Measurements from ENCODE around the gene ZNF644.
"Not testable (repeated sequence)": the region's sequence is repeated elsewhere in the genome, so short reads cannot be mapped to it uniquely, and the experiment has no call there.

ZNF644 gene

DNA sequence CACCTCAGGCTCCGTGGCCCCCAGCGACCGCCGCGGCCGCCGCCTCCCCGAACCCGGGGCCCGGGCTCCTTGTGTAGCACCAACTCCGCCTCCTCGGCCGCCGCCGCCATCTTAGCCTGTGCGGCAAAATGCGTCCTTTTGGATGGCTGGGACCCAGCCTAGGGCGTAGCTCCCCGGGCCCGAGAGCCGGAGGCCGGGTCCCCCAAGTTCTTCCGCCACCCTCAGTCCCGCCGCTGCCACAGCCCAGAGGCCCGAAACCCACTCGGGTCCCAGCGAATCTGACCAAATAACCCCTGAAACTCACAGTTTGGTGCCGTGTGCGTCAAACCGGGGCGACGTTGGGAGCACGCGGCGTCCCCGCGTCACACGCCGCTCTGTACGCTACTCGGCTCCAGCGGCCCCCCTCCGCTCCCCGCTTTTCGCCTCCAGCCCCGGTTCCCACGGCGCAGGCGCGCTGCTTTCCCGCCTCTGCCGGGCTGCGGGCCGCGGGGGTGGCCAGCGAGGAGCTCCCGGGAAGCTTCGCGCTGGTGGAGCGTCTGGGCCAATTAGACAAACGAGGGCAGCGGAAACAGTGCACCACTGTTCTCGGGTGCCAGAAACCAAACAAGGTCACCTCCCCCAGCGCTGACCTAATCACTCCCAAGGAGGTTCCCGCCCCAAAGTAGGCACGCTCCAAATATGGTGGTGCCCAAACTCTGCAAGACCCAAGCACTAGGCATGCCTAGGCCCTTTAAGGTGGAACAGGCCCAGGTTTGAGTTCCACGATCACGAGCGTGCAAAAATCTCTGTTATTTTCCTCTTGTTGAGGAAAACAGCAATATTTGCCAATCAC is at the start of gene ZNF644:
Gene ZNF644 (minus strand): TSS at position 350 of the 832 bp plus-strand sequence. CDS start 39,682 bp downstream, outside the sequence.
- peak; percentile 62 for DNase-seq

- DNase-seq = no peak
Measured at GRCh38 chr1:91070298-91070697, 48.5 kb upstream of the ZNF644 start.

DNA sequence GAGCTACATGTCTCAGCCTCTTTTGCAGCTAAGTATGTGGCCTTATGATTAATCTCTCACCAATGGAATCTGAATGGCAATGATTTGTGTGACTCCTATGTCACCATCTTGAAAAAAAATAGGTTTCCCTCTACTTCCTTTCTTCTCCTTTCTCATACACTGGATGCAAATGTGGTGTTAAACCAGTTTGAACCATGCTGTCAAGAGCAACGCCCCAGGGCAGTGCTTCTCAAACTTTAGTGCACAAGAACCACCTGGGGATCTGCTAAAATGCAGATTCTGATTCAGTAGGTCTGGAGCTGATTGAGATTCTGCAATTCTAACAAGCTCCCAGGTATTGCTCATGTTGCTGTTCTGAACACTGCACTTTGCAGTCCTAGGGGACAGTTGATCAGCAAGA is 44.7 kb upstream of the ZNF644 start:
- no peak for DNase-seq

DNA sequence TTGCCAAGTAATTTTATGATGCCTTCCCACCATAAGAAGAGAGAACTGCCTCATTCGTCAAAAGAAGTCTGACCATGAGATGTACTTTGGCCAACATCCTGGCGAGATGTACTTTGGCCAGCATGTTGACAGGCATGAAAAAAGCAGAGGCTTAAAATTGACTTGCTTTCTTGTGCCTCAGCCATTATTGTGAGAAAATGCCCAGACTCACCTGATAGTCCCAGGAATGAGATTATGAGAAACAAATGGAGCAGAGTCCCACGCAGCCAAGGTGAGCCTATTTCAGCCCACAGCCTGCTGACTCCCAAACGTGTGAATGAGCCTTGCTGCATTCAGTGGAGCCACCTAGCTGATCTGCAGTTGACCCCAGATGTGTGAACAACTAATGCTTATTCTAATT is 43.5 kb upstream of the ZNF644 start:
- no peak for DNase-seq

DNA sequence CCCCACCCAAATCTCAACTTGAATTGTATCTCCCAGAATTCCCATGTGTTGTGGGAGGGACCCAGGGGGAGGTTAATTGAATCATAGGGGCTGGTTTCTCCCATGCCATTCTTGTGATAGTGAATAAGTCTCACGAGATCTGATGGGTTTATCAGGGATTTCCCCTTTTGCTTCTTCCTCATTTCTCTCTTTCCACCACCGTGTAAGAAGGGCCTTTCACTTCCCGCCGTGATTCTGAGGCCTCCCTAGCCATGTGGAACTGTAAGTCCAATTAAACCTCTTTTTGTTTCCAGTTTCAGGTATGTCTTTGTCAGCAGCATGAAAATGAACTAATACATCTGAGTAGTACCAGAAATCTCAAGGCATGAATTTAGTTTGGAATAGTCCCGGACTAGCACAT is 41.6 kb upstream of the ZNF644 start:
- DNase-seq = not testable (repeated sequence)

DNA sequence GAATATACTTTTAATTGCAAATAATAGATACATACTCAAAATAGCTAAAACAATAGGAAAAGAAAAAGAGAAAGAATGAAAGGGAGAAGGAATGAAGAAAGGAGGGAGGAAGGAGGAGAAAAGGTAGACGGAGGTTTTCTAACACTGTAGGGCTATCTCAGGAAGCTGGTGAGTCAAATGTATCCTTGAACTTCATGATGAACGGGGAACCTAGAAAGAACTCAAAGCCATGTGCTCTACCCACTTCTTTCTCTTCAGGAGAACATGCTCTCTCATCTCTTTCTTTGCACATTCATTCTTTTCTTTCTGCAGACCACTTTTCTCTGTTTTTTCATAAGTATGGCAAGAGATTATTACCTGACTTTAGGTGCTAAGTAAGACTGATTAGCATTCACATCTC is 37.3 kb upstream of the ZNF644 start:
- DNase-seq = no peak

DNA sequence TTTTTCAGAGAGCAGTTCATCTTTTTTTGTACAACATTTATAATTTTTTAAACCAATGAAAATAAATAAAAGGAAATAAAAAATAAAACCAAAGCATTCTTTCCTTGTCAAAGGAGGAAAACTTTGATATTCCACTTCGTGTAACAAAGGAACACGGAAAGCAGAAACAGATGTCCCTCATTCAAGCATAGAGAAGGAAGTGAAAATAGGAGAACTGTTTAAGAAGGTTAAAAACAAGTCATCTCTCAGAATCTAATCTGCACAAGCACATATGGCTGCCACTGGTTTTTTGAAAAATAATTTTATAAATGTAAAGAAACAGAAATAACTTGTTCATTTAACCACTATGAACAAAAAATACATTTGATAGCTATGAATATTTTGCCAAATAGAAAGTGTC is 35.9 kb upstream of the ZNF644 start:
- DNase-seq = no peak

DNA sequence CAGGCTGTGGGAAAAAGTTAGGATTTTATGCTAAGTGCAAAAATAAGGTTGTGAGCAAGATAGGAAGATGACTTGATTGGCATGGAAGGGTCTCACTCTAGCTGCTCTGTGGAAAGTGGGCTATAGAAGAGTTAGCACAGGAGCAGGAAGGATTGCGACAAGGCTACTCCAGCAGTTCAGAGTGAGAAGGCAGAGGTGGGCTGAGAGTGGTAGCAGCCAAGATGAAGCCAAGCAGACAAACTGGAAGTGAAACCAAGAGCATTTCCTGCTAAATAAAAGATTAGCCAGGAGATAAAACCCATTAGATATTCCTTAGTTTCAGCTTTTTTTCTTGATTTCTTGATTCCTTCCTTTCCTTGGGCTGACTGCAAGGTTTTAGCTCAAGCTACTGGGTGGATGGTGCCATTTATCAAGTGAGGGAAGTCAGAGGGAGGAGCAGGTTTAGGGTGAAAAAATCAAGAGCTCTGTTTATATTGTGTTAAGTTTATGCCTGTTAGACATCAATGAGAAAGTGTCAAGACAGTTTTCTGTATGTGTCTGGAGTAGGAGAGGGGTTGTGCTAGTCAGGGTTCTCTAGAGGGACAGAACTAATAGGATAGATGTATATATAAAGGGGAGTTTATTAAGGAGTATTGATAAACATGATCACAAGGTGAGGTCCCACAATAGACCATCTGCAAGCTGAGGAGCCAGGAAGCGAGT is 33.1 kb upstream of the ZNF644 start:
- no peak for DNase-seq

DNA sequence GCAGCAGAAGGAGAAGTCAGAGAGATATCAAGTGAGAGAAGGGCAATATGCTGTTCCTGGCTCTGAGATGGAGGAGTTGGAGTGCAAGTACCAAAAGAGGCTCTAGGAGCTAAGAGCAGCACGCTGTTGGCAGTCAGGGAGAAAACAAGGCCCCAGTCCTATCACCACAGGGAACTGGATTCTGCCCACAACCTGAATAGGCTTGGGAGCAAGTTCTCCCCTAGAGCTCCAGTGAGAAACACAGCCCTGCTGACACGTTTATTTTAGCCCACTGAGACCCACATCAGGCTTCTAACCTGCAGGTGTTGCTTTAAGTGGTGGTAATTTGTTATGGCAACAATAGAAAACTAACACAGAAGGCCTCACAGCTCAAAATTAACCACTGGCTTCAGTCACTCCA is 31.8 kb upstream of the ZNF644 start:
- no peak for DNase-seq

- not testable (repeated sequence) for DNase-seq
Measured at GRCh38 chr1:91049551-91049950, 27.7 kb upstream of the ZNF644 start.

- DNase-seq = no peak
Measured at GRCh38 chr1:91046766-91047165, 24.9 kb upstream of the ZNF644 start.

DNA sequence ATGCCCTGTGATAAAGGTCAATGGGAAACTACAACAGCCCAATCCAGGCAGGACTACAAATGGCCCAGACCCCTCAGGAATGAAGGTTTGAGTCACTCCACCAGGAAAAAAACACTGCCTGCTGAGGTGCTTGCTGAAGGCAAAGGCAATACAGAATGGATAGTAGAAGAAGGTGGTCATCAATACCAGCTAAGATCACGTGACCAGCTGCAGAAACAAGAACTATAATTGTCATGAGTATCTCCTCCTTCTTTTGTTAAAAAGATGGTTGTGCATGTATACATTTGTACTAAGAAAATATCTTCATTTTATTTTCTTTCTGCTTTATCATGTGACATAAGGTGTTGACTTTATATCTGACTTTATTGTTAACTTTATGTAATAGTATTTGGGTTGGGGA is 23.4 kb upstream of the ZNF644 start:
- DNase-seq = no peak

DNA sequence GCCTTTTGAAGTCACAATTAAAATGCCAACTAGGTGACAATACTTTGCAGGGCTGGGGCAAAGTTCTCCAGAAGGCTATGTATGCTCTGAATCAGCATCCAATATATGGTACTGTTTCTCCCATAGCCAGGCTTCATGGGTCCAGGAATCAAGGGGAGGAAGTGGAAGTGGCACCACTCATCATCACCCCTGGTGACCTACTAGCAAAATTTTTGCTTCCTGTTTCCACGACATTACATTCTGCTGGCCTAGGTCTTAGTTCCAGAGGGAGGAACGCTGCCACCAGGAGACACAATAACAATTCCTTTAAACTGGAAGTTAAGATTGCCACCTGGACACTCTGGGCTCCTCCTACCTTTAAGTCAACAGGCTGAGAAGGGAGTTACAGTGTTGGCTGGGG is 22.9 kb upstream of the ZNF644 start:
- not testable (repeated sequence) for DNase-seq

DNA sequence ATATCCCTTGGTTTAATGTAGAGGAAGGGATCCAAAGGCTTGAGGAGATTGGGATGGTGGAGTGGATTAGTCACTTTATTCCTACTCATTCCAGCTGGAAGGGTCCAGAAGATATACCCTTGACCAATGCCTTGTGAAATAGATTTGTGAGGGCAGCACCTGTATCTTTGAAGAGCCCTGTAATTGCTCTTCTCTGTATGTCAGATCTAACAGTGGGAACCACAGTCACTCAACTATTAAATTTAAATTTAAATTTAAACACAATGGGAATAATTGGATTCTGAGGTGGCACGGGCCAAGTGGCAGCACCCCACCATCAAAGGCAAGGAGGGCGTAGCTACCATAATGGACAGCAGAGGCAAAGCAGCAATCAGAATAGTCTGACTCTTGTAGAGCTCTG is 20.5 kb upstream of the ZNF644 start:
- not testable (repeated sequence) for DNase-seq

DNA sequence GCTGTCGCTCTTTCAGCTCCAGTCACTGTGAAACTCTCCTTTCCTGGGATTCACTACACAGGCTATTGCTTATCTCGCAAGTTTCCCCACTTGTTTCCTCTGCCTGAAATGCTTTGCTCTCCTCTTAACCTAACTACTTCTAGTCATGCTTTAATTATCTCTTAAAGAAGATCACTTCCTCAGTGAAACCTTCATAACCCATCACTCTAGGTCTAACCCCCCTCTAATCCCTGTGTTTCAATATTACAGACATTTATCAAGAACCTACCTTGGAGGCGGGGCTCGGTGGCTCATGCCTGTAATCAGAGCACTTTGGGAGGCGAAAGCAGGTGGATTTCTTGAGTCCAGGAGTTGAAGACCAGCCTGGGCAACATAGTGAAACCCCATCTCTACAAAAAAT is 16.7 kb upstream of the ZNF644 start:
- no peak for DNase-seq

DNA sequence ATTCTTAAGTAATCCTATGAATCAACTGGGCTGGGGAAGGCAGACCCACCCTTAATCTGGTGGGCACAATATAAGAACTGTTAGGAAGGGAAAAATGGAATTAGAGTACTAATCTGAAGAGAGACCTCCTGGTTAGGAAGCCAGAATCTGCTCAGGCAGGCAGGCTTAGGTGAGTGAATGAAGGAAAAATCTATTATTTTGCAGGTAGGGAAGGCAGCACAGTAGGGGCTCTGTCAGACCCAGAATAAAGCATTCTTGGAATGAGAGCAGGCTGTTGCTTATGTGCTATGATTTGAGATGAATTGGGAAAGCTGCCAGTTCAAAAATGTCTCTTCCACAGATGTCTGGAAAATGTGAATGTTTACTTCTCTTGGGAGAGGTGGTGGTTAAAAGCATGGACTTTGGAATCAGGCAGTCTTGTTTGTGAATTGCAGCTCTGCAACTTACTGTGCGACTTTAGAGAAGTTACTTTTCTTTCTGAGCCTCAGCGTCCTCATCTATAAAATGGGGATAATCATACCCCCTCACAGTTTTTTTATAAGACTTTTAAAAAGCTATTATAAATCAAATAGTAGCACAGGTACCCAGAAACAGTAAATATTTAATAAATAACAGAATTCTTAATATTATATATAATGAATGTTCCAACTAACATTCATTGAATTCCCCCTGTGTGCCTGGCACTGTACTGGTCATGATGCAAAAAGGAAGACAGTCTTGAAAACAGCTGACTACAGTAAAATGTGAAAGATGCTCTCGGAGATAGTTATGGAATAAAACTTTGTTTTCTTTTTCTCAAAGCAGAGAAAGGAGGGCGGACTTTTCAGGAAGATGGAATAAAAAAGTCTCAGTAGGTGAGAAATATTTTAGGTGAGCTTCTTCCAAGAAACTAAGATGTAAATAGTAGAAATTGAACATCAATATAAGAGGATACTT is 15.3 kb upstream of the ZNF644 start:
- no peak for DNase-seq

DNA sequence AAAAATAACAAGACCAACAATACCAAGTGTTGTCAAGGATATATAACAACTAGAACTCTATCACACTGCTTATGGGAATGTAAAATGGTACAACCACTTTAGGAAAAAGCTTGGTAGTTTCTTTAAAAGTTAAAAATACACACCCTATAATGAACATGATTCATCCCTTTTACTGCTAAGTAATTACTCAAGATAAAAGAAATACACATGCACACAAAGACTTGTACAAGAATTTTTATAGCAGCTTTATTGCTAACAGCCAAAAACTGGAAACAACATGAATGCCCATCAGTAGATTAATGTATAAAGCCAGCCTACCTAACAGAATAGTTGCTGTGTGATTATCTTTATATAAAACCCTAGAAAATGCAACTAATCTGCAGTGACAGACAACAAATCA is 10.5 kb upstream of the ZNF644 start:
- DNase-seq = no peak

- no peak for DNase-seq
Measured at GRCh38 chr1:91031081-91031480, 9.2 kb upstream of the ZNF644 start.

GRCh38 chr1:91026777-91027176 is 4.9 kb upstream of the ZNF644 start:
- DNase-seq = no peak

DNA sequence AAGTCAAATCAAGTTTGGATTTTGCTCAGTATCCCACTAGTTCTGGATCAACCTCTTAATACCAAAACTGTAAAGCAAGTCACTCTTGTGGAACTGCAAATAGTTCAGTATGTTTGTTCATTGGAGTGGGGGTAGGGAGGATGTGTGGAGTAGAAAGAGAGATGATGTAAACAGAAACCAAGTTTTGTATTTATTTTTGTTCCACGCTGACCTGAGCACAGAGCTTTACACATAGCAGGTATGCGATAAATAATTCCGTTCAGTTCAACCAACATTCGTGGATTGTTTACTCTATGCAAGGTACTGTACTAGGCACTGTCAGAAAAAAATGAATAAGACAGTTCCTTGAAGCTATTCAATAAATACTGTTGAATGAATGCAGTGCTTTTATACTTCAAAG is 4.5 kb upstream of the ZNF644 start:
- no peak for DNase-seq

DNA sequence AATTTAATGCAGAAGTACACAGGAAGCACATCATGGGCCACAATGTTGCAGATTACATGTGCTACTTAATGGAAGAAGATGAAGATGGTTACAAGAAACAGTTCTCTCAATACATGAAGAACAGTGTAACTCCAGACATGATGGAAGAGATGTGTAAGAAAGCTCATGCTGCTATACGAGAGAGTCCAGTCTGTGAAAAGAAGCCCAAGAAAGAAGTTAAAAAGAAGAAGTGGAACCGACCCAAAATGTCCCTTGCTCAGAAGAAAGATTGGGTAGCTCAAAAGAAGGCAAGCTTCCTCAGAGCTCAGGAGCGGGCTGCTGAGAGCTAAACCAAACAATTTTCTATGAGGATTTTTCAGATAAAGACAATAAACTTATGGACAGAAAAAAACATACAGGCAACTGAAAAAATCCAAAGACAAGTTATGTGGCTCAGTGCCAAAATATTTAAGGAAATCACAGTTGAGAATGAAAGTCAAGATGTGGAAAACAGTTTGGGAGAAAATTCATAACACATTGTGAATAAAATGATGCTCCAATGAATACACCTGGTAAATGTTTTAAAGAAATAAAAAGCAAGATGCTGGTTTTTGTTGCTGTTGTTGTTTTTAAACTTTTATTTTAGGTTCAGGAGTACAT is 2.8 kb upstream of the ZNF644 start:
- no peak for DNase-seq

DNA sequence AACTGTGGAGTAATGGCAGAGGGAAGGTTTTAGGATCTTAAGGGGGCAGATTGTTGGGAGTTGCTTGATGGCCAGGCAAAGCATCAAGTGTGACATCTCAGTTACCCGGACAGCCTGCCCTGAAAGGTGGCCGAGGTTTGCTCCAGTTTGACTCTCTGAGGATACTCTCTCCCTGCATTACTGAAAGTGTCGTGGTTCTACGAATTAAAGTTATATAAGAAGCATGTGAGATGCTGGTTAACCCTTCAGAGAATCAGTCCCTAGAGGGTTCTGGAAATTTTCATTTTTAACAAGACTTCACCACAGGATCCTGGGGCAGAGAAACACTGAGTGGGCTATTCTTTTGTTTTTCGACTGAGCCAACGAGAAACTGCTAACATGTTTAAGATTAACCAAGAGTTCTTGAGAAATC is 689 bp upstream of the ZNF644 start:
- no peak for DNase-seq

Measured in GOT3 (cell line).